SHP77 treated with DMSO at 0.1 percent for 48 hours (cell line): ENCODE measurements around the gene SFMBT2.

Source experiments
- DNase-seq: peaks from one replicate; lab custom pipeline; 2025; lab: John Stamatoyannopoulos, UW

Gene SFMBT2

DNA sequence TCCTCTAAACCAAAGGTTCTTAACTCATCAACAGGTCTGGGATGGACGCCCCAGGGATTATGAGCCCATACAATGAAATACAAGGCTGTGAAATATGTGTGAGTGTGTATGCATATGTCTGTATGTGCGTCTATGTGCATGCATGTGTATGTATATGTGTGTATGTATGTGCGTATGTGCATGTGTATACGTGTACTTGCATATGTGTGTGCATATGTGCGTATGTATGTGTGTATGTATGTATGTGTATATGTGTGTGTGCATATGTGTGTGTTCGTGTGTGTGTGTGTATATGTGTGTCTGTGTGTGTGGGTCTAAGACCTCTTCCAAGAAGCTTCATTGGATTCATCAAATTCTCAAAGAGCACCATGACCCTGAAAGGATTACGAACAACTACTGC lies 112.3 kb downstream of the SFMBT2 start:
- DNase-seq = no peak

DNA sequence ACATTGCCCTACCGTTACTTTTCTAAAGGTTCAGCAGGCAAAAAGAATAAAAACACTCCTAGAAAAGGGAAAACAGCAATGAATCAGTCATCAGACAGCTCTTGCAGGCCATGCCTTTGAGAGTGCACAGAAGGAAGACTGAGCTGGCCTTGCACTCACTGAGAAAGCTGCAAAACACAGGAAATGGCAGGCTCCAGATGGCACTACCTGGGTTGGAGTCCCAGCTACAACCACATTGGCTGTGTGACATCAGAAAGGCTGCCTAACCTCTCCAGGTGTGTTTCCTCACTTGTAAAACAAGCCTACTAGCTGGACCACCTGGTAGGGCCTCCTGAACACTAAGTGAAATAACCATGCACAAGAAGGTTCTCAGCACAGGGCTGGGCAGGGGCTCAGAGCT lies 113.7 kb downstream of the SFMBT2 start:
- DNase-seq = no peak

DNA sequence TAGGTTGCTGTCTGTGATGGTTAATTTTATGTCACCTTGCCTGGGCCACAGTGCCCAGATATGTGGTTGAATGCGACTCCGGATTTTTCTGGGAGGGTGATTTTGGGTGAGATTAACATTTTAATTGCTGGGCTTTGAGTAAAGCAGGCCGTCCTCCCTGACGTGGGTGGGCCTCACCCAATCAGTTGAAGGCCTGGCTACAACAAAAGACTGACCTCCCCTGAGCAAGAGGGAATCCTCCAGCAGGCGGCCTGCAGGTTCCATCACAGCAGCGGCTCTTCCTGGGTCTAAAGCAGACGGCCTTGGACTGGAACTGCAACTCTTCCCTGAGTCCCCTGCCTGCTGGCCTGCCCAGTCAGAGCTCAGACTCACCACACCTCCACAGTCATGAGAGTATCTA lies 114.2 kb downstream of the SFMBT2 start:
- no peak for DNase-seq

DNA sequence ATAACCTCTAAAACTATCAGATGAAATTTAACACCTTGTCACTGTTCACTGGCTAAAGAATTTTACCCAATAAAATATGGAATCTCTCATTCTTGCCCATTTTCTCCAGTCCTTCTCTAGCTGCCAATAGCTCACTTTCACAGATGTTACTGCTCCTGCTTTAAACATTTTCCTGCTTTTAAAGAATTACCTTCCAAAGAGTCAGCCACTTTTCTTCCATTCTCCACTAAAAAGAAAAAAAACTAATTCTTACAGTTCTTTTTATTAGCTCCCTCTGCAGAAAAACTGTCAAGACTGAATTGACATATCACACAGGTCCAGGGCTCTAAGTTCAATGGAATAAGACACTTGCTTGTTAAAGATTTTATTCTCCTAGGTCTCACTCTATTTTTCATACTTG lies 114.8 kb downstream of the SFMBT2 start:
- DNase-seq = no peak

DNA sequence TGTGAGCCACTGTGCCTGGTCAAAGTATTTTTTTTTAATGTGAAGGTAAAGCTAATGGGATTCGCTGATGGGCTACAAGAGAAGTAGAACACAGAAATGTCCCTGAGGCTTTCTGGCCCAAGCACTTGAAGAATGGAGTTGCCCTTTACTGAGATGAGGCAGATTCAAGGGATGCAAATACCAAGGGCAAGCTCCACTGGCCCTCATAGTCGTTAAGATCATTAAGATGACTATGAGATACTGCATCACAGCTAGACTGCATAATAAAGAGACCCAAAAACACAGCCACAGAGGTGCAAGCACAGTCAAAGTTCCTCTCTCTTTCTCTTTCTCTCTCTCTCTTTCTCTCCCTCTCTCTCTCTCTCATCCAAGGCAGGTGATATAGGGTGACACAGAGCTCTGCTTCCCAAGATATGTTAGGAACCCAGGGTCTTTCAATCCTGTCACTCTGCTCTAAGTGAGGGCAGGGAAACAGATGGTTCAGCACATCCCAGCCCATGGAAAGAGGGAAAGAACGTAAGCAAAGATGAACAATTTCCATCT lies 117.4 kb downstream of the SFMBT2 start:
- no peak for DNase-seq

DNA sequence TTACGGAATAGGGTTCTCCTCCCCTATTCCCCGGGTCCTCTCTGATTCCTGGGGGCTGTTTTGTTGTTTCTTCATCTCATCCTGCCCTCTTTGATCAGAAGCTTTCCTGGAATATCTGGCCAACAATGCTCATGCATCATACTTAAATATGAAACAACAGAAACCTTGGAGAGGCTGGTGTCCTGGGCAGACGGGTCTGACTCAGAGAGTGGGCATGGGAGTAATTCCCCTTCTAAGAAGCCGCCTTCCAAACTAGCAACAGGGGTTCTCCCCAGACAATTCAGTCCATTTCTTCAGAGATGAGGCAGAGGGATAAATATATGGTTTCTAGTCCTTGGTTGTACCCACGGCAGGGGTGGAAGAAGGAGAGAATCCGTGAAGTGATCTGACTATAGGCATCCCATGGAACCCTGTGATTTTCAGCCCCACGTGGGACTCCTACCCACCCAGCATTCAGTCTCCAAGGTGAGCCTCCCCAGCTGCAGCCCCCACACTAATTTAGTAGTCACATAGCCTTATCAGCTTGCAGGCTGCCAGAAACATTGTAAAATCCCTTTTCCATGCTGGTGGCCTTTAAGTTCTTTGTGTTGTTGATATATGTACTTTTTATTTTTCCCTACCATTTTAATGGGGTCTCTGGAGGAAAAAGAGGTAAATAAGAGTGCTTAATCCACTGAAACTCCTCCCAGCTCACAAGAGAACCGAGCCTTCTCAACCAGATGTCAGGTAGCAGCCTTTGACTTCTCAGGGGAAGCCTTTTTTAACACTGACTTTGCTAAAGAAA lies 119.2 kb downstream of the SFMBT2 start:
- no peak for DNase-seq

DNA sequence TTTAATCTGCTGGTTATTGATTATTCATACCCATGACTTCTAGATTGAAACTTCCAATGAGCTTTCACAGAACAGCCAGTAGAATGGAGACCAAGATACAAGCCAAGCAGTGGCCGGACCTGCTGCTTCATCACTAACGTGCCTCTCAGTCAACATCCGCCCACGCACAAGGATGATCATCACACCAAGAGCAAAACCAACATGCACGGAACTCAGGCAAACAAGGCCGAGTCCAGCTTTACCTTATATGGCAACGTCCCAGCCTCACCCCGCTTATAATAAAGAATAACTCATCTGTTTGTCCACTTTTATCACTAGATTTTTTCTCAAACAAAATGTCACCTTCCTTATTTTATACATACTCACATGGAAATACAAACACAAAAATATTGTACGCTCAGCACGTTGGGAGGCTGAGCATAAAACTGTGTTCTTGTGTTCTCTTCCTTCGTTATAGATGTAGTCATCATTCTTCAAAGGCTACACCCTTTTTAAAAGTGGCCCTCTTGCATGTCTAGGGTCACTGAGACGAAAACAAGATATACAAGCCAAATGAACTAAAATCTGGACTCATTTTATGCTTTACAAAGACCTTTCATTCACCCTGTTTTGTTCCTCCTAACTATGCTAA lies 122.7 kb downstream of the SFMBT2 start:
- DNase-seq = peak; percentile 39

DNA sequence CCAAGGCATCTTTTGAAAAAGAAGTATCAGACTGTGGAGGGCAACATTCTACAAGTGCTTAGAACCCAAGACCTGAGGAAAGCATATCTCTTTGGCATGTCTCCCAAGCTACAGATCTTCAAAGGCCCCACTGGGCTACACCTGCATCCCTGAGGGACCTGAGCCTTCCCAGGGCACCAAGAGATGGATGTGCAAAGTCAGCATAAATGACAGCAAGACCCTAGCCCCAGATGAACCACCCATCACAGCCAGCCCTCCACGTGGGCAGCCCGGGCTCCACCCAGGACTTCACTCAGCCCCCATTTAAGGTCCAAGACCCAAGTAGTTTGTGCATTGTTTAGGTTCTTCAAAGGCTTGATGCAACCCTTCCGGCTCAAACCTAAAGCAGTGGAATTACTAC lies 123.5 kb downstream of the SFMBT2 start:
- DNase-seq = no peak

DNA sequence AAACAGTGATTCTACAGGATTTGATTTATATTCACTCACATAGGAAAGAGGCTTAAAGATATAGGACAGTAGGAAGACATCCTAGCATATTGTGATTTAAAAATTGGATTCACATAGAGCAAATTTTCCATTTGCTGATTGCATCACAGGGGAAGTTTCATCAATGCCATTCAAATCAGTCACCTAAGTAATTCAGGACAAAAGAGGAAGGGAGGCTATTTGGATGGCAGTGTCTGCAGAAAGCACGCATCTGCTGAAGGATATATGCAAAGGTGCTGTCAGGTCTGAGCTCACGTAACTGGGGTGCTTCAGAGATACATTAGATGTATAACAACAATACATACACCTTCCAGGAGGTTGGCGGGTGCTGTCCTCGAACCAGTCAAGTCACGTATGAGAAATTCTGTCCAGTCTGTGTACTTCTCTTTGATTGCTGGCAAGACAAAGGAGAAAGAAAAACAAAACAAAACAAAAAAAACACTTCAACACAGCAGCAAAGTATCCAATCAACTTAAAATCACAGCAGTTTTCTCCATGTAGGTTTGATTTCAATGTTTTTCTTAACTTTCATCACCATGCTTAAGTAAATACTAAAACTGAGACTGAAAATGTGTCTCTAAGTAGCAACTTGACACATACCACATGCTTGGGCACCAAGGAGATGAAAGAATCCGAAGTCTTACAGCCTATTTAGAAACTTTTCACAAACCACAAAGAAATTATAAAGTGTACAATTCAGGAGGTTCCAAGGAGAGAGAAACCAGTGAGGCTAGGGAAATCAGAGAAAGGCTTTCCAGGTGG lies 125.1 kb downstream of the SFMBT2 start:
- no peak for DNase-seq

DNA sequence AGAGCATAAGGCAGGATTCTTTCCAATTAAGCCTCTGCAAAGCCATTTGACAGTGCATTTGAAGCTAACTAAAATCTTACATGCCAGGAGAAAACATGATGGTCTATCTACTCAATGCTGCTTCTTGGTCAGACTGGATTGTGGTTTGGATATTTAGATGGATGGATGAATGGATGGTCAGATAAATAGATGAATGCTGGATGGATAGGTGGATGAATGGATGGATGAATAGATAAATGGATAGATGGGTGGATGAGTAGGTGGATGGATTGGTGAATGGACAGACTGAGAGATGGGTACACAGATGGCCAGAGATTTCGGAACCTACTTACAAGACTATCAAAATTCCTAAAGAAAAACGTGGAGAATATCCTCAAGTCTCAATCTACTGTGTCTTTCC lies 127.6 kb downstream of the SFMBT2 start:
- no peak for DNase-seq

DNA sequence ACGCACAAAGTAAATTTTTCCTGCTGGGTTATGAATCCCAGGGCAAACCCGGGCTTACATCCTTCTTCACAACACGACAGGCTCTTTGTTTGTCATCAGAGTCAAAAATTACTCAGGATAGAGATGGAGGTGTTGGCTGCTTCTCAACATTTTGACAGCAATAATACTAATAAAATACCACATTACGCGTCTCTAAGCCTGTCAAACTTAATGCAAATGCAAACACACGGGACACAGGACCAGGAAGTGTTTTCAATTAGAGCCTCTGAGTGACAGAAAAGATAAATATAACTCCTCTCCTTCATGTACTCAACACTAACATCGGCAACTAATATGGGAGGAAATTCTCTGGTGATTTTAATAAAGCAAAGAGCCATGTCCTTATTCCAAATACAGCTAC lies 128.4 kb downstream of the SFMBT2 start:
- DNase-seq = no peak

DNA sequence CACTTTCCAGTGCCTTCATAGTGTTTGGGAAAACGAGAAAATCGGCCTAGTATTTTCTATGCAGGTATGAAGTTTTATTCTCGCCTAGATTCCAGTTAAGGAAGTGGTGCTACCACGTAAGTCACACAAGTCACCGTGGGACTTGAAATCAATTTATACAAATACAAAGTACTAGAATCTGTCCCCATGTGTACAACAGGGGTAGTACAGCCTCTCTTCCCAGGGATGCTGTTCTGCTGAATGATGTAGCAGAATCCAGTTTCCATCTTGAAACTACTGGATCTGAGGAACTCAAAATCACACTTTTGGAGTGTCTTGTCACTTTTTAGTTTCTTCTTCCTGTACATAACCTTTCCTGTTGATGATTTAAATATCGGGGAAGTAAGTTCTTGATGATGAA lies 129.4 kb downstream of the SFMBT2 start:
- DNase-seq = no peak

DNA sequence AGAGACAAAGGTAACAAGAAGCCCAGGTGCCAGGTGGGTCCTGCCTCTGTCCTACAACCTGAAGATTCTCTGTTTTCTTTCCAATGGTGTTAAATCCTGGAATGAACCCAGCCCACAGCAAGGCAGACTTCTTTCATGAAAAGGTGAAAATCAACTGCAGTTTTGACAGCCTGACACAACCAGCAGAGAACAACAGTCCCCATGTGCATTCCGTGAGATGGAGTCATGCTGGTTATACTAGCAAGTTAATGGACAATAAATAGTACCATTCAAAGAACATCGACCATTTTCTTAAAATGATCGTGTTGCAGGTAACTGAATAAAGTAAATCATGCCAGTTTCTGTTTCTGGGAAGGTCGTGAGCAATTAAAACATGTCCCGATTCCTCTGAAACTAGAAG lies 131.5 kb downstream of the SFMBT2 start:
- DNase-seq = no peak

DNA sequence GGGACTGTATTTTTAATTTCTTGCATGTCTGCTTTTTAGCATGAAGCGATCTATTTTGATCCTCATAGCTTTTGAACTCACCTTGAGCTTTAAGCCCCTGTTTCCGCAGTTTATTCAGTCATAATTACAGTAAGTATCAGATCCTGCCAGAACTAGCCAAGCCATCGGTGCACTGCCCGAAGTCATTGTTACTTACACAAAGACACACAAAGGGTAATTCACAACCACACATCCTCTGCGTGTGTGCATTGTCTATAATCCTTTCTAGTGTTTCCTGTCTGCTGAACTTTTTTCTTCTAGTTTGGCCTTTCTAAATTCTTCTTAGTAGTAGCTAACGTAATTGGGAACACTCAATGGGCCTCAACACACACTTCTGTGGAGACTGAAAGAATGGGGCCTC lies 133.0 kb downstream of the SFMBT2 start:
- no peak for DNase-seq

DNA sequence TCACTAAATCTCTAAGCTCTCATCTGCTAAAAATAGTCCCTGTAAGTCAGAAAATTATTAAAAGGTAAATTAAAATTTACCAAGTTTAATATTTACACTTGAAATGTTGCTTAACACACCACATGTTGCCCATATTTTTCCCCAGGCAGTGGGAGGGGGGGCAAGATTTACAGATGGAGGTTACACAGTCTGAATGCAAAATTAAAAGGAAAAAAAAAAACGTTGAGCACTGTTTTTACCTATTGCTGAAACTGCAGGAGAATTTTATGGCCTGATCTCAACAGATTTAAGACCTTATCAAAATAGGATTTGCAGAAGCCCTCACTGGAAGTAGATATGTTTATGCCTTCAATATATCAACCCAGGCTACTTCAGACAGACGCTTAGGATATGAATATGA lies 133.4 kb downstream of the SFMBT2 start:
- DNase-seq = no peak

DNA sequence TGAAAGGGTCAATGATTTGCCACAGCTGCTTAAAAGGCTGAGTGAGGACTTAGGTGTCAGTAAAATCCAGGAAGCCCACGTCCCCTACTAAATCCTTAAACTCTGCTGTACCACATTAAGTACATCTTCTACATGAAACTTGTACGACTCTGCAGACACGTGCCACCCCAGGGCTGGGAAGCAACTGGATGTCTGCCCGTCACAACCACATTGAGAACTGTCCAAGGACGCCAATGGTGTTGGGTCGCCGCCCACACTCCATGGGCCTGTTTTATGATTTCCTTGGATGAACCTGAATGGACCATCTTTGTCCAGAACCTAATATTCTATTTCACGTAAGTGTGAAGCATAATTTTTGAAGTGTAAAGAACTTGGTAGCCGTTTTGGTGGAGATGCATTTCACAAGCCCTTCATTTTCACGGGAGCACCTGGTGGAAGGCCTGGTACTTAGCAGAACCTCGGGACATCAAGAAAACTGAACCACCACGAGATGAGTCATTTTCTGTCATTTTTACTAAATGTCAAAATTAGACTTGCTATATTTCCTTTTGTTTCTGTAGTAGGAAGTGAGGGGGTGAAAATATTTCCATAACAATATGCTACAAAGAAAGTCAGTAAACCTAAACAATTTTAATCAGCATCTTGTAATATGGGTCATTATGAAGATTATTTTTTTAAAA lies 134.9 kb downstream of the SFMBT2 start:
- no peak for DNase-seq

DNA sequence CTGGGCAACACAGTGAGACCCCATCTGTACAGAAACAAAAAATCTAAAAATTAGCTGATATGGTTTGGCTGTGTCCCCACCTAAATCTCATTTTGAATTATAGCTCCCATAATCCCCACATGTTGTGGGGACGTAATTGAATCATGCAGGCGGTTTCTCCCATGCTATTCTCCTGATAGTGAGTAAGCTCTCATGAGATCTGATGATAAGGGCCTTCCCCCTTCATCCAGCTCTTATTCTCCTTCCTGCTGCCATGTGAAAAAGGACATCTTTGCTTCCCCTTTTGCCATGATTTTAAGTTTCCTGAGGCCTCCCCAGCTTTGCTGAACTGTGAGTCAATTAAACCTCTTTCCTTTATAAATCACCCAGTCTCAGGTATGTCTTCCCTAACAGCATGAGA lies 136.5 kb downstream of the SFMBT2 start:
- DNase-seq = no peak

DNA sequence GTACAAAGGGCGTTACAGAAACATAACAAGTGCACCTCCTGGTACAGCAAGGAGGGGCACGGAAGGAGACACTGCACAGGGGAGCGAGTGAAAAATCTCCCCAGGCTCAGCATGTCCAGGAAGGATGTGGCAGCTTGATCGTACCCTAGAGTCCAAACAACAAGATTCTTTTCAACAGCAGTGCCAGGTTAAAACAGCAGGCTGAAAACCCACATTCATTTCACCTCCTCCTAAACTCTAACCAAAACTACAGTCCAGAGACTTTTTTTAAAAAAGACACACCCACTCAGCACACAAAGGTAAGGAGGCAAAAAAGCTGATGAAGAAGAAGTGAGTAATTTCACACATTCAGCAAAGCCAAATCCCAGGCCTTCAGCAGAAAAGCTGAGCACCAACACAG lies 138.8 kb downstream of the SFMBT2 start:
- DNase-seq = no peak

DNA sequence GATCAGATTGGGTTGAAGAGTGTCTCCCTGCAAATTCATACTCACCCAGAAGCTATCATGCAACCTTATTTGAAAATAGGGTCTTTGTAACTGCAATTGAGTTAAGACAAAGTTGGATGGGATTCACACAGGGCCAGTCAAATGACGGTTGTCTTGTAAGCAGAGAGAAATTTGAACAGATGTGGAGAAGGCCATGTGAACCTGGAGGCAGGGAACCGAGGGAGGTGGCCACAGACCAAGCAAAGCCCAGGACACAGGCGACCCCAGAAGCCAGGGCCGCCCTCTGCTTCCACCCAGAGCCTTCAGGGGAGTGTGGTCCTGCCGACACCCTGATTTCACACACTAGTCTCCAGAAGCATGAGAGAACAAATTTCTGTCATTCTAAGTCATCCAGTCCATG lies 140.8 kb downstream of the SFMBT2 start:
- DNase-seq = no peak

DNA sequence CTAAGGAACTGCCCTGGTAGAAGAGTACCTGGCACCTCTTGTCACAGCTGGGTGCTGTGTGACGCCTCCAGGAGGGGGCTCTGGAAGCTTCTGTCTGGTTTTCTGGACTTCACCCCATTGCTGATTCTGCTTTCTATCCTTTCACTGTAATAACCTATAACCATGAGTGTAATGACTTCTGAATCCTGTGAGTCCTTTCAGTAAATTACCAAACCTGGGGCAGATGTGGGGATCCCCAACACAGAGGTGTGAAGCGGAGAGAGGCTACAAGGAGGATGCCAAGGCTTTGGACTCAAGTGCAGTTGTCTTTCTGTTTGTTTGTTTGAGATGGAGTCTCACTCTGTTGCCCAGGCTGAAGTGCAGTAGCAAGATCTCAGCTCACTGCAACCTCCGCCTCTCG lies 143.7 kb downstream of the SFMBT2 start:
- no peak for DNase-seq

DNA sequence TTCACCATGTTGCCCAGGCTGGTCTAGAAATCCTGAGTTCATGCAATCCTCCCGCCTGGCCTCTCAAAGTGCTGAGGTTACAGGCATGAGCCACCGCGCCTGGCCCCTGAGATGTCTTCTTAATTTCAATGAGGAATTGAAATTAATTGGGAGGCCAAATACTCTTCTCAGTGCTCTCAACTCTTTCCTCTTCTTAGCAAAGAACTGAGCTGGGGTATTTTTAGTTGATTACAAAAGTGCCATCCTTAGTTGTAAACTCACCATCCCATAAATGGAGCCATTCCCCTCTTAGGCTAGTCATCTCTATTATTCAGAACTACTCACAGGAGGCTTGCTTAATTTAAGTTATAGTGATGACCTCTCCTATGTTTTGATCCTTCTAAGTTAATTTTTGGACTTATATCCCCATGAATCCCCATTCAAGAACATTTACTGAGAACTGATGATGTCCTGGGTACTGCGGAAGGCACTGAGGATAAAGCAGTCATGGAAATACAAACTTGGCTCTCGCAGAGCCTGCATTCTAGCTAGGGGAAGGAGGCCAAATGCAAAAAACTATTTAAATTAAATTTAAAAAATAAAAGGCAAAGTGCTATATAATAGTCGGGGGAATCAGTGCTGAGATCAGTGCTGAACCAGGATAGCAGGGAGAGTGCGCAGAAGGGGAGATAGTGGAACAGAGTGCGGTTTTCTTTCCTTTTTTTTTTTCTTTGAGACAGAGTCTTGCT lies 145.3 kb downstream of the SFMBT2 start:
- DNase-seq = no peak

DNA sequence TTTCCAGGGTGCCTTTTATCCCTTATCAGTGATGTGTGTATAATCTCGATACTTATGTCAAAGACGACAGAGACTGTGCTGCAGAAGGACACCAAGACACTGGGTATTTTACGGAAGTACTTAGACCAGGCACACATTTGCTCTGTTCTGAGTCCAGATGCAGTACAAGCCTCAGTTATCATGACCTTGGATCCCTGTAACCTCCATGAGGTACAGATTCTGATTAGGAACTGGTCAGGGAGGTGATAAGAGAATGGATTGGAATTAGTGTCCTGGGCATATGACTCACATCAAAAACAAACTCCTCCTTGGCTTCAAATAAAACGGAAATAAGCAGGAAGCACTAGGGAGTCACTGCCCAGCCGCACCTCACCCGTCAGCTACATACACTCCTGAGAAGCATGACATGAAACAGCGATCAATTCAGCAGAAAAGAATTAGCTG lies 146.5 kb downstream of the SFMBT2 start:
- no peak for DNase-seq
